Glutamatergic neuron (in vitro differentiated cells): ENCODE data around the gene DPP7. TPM values are rescaled to one million over a fixed set of nuclear protein-coding genes. Genes with fewer than 3 reads are reported as not detected.

Experiments used
- DNase-seq: peaks from one replicate; pipeline ENCODE4 v3.0.0; 2022
- H3K27ac Mint-ChIP-seq: one replicate; pipeline ENCODE4 v1.8.0; 2020; ENCODE audit warnings: mild to moderate bottlenecking, mixed read lengths, inconsistent platforms; ENCODE audit not compliant: unreplicated experiment
- H3K27me3 Mint-ChIP-seq: one replicate; pipeline ENCODE4 v1.8.0; 2020; ENCODE audit warnings: mild to moderate bottlenecking, moderate library complexity, mixed read lengths, inconsistent platforms; ENCODE audit not compliant: unreplicated experiment
- H3K36me3 Mint-ChIP-seq: one replicate; pipeline ENCODE4 v1.8.0; 2020; ENCODE audit warnings: mild to moderate bottlenecking, mixed read lengths, inconsistent platforms; ENCODE audit not compliant: unreplicated experiment
- H3K4me1 Mint-ChIP-seq: one replicate; pipeline ENCODE4 v1.8.0; 2020; ENCODE audit warnings: mild to moderate bottlenecking, low read depth, mixed read lengths, inconsistent platforms; ENCODE audit not compliant: unreplicated experiment
- H3K4me3 Mint-ChIP-seq: one replicate; pipeline ENCODE4 v1.8.0; 2020; ENCODE audit warnings: mild to moderate bottlenecking, mixed read lengths, inconsistent platforms; ENCODE audit not compliant: unreplicated experiment
- H3K9me3 Mint-ChIP-seq: one replicate; pipeline ENCODE4 v1.8.0; 2020; ENCODE audit warnings: mild to moderate bottlenecking, moderate library complexity, mixed read lengths, inconsistent platforms; ENCODE audit not compliant: unreplicated experiment
- total RNA-seq: library from RNA; stranded (reverse); fragmentation: NEBNext Ultra II Directional; extraction: Animal tissue kit (Norgen Biotek cat#: 25700); gene quantifications from one replicate; pipeline ENCODE4 v1.2.1, GENCODE V29; 2021; ENCODE audit not compliant: unreplicated experiment
- TF ChIP-seq, protein P1 (sequence below): fragments of 200-600 bp; sonication (generic); IDR thresholded peaks from one replicate; pipeline ENCODE4 v1.5.0; 2021; ENCODE audit not compliant: partially characterized antibody, unreplicated experiment

The DPP7 gene
- total RNA-seq, 1 donor from 2014 or later, result 30.8 TPM

DNA sequence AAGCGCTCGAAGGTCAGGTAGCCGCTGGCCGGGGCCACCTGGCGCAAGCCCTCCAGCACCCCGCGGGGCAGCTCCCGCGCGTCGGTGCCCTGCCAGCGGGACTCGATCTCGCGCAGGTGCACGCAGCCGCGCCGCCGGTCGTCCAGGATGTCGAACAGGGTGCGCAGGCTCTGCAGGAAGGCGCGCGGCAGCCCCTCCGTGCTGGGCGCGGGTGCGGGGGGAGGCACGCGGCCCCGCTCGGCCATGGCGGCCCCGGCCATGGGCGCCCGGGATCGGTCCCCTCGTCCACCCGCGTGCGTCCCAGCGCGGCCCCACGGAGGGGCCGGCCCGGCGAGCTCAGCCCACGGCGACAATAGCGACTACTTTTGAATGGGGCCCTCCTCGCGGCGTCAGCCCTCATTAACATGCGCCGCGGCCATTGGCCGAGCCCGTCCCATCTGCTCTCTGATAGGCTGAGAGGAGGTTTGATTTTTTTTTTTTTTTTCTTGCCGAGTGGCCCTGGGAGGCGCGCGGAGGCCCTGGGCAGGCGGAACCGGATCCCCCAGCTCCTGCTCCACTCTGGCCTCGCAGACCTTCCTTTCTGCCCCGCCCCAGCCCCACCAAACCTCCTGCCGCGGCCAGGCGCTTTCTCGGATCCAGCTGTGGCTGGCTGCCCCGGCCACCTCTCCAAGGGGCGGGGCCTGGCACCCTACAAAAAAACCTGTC is 44.2 kb downstream of the DPP7 start, which contains the start of gene SAPCD2:
TSS of gene SAPCD2 (minus strand) at position 357 of the 705 bp plus-strand sequence. CDS start at position 260, 97 bp downstream.
- peaks cover 10% of the 10 kb centered on the region for H3K9me3 Mint-ChIP-seq
- H3K4me3 Mint-ChIP-seq, result peak within 1 kb of the TSS; percentile 87
- TF ChIP-seq, protein P1, sequence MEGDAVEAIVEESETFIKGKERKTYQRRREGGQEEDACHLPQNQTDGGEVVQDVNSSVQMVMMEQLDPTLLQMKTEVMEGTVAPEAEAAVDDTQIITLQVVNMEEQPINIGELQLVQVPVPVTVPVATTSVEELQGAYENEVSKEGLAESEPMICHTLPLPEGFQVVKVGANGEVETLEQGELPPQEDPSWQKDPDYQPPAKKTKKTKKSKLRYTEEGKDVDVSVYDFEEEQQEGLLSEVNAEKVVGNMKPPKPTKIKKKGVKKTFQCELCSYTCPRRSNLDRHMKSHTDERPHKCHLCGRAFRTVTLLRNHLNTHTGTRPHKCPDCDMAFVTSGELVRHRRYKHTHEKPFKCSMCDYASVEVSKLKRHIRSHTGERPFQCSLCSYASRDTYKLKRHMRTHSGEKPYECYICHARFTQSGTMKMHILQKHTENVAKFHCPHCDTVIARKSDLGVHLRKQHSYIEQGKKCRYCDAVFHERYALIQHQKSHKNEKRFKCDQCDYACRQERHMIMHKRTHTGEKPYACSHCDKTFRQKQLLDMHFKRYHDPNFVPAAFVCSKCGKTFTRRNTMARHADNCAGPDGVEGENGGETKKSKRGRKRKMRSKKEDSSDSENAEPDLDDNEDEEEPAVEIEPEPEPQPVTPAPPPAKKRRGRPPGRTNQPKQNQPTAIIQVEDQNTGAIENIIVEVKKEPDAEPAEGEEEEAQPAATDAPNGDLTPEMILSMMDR, result no peak
- no peaks in the 10 kb centered on the region for H3K36me3 Mint-ChIP-seq
- H3K4me1 Mint-ChIP-seq, result peaks cover 8% of the 10 kb centered on the region
- H3K27ac Mint-ChIP-seq, result peak within 1 kb of the TSS; percentile 93
- H3K27me3 Mint-ChIP-seq, result peaks cover 9% of the 10 kb centered on the region
- peak; percentile 85 for DNase-seq

DNA sequence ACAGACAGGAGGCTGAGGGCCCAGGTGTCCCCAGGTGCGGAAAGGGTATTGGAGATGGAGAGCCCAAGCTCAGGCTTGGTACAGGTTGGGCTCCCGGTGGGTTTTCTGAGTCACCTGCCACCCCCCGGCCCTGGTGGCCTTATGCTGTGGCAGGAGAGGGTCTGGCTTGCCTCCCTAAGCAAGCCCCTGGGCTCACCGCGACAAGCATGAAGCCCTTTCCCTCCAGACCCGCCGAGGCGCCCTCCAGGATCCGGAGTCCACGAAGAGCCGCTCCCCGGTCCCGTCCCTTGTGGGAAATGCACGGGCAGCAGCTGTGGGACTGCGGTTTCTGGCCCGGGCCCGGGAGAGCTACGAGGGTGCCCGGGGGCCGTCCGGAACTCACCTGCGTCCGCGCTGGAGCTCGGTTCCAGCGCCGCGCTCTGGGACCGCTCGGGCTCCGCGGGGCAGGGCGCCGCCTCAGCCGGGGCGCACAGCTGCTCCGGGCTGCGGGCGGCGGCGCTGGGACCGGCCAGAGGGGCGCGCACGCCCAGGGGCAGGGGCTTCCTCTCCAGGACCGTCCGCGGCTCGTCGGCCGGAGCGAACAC is 44.9 kb downstream of the DPP7 start:
- Mint-ChIP-seq H3K27me3 (peaks cover 8% of the 10 kb centered on the region), H3K36me3 (no peaks in the 10 kb centered on the region), H3K27ac (no peak overlapping the region), H3K9me3 (peaks cover 10% of the 10 kb centered on the region), H3K4me1 (peaks cover 8% of the 10 kb centered on the region), H3K4me3 (peak overlapping the region; percentile 63)
- DNase-seq, result peak; percentile 55
- TF ChIP-seq, protein P1, result no peak

DNA sequence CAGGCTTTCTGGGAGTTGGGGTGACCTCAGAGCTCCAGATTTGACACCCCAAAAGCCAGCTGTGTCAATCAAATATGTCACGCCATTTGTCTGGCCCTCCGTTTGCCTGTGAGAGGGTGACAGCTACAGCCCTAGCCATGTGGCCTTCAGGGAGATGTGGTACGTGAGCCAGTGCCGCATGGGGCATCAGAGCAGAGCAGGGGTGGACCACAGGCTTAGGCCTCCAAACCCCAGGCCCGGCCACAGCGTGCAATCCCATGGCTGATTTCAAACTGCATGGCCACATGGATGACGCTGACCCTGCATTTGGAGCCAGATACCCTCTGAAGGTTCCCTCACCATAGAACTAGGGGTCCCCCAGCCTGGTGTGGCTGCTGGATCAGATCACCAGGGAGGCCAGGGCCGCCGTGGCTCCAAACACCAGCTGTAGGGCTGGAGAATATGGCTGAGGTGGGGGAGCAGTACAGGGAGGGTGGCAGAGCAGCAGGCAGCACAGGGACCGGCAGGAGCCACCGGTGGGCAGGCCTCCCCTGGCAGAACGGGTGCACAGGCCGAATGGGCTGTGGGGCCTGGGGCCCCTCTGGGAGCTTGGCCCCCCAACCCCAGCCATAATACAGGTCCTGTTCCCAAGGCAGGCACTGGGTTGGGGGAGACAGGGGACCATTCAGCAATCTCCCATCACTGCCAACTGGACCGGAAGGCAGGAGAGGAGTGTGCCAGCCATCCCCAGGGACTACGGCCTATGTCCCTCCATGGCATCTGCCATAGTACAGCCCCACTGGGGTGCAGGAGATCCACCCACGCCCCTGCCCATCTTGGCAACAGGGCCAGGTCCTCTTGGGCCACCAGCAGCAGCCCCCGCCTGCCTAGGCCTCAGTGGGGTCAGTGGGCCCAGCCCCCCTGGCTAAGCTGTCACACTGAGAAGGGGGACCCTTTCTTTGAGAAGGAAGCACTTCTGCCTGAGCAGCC is 45.7 kb downstream of the DPP7 start:
- H3K27me3 Mint-ChIP-seq, result peaks cover 7% of the 10 kb centered on the region
- H3K4me3 Mint-ChIP-seq, result peak overlapping the region; percentile 67
- no peaks in the 10 kb centered on the region for H3K36me3 Mint-ChIP-seq
- peaks cover 8% of the 10 kb centered on the region for H3K4me1 Mint-ChIP-seq
- TF ChIP-seq, protein P1, result no peak
- H3K27ac Mint-ChIP-seq, result no peak overlapping the region
- no peak for DNase-seq
- H3K9me3 Mint-ChIP-seq, result peaks cover 9% of the 10 kb centered on the region

DNA sequence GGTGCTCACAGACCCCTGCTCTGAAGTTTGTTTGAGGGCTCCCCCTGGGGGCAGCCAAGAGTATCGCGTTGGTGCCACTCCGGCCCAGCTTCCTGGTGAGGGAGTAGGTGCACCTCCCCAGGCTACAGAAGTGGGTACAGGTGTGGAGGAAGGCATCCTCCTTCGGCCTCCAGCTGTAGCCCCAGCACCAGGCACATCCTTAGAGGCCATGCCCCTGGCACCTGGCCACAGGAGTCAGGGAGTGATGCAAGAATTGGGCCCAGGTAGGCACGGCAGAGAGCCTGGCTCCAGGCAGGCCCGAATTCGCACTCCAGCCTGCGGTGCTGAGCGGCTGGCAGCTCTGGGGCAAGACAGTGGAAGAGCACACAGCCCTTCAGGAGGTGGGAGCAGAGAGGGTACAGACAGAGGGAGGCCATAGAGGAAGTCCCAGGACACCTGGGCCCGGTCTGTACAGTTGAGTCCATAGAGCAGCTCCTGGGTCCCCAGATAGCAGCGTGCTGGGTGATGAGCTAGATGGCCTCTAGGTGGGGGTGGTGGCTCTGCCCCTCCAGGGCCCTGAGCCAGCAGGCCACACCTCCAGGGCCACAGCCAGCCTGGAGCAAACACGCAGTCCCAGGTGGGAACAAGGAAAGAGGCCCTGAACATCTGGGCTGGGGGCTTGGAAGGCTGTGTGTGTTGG is 46.5 kb downstream of the DPP7 start:
- Mint-ChIP-seq H3K36me3 (no peaks in the 10 kb centered on the region), H3K27ac (no peak overlapping the region), H3K4me1 (peaks cover 8% of the 10 kb centered on the region), H3K9me3 (peaks cover 5% of the 10 kb centered on the region), H3K4me3 (no peak overlapping the region), H3K27me3 (peaks cover 6% of the 10 kb centered on the region)
- DNase-seq, result peak; percentile 80
- TF ChIP-seq, protein P1, result peak; percentile 88
